HepG2 (cell line): ENCODE data around the gene TTYH2. TPM values are rescaled to one million over a fixed set of nuclear protein-coding genes. Genes with fewer than 3 reads are reported as not detected.

Experiments used
- AKNA ChIP-seq: sonication (generic); formaldehyde crosslinking; IDR thresholded peaks from 2 replicates; pipeline ENCODE4 v1.4.0; 2020; ENCODE audit warnings: missing genetic modification reagents, borderline replicate concordance
- HNF4G ChIP-seq, 2 experiments: sonication (generic) in 1 of 2; formaldehyde crosslinking in 1 of 2; IDR thresholded peaks; 2 replicates each; pipeline versions ENCODE4 v1.4.0 to v1.6.1; 2011 to 2020; ENCODE audit warnings: borderline replicate concordance in 2 of 2, low read depth in 2 of 2, mild to moderate bottlenecking in 2 of 2, low read length in 1 of 2, missing genetic modification reagents in 1 of 2, moderate library complexity in 1 of 2
- ZNF296 ChIP-seq: sonication (generic); formaldehyde crosslinking; conservative IDR thresholded peaks from 2 replicates; pipeline ENCODE4 v1.5.0; 2020; ENCODE audit warnings: mild to moderate bottlenecking, missing genetic modification reagents
- polyA plus RNA-seq, 8 experiments: library from polyadenylated mRNA; depleted of rRNA in 3 of 8; stranded (reverse) in 7 of 8; unstranded in 1 of 8; fragments of >200 nt; fragmentation: Illumina TruSeq in 4 of 8; extraction: Trizol in 4 of 8; gene quantifications; 2 replicates each; pipeline versions ENCODE4 v1.2.1 to v1.2.3, GENCODE V29; 2011 to 2016; ENCODE audit warnings: low read depth in 4 of 8, missing spikeins in 1 of 8, mixed read lengths in 1 of 8; ENCODE audit not compliant: insufficient read depth in 1 of 8
- total RNA-seq, 5 experiments: library from RNA; depleted of rRNA; stranded (reverse); fragments of >200 nt; fragmentation: Illumina TruSeq; extraction: Trizol; gene quantifications; 2 replicates each; pipeline ENCODE4 v1.2.3, GENCODE V29; 2016; ENCODE audit warnings: low read depth in 1 of 5
- TF ChIP-seq, protein P1 (sequence below), 2 experiments: sonication (generic) in 1 of 2; formaldehyde crosslinking in 1 of 2; IDR thresholded peaks; 2 replicates each; pipeline versions ENCODE4 v1.6.1 to v1.9.0; 2014 to 2022; ENCODE audit warnings: antibody characterized with exemption in 1 of 2, borderline replicate concordance in 1 of 2, inconsistent platforms in 1 of 2, low read depth in 1 of 2, missing genetic modification reagents in 1 of 2
- TF ChIP-seq, protein P2 (sequence below): sonication (generic); formaldehyde crosslinking; IDR thresholded peaks from 2 replicates; pipeline ENCODE4 v1.4.0; 2020; ENCODE audit warnings: mild to moderate bottlenecking, missing genetic modification reagents
- TF ChIP-seq, protein P3 (sequence below): sonication (generic); formaldehyde crosslinking; IDR thresholded peaks from 2 replicates; pipeline ENCODE4 v1.4.0; 2020; ENCODE audit warnings: missing genetic modification reagents, borderline replicate concordance

Gene TTYH2
- total and polyA plus RNA-seq, 2 of the 13 experiments (the other 11 are each of a cell fraction or from before 2014, with no cell fraction given), result 0.77 to 0.96 TPM

DNA sequence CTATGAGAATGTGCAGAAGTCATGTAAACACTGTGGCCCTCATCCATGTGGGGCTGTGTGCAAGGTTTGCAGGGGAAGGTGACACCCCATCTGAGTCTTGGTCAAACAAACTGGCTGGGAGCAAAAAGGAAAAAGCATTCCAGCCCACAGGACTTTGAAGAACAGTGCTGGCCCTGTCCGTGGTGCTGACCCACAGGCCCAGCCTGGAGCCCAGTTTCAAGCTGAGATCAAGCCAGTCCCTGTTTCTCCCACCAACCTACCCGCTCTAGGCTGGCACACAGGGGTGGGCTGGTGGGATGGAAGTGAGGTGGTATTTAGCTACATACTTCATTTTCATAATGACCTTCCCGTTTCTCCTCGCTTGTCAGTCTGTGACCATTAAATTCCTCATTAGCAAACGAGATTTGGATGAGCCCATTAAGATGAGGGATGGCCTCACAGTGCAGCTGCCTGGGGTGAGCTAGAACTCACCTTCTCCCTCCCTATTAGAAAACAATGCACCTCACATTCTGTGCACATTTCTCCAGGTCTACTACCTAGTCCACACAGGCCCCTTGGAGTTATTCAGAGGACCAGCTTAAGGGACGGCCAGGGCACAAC is 22.5 kb upstream of the TTYH2 start (continued):
- TF ChIP-seq, protein P1, sequence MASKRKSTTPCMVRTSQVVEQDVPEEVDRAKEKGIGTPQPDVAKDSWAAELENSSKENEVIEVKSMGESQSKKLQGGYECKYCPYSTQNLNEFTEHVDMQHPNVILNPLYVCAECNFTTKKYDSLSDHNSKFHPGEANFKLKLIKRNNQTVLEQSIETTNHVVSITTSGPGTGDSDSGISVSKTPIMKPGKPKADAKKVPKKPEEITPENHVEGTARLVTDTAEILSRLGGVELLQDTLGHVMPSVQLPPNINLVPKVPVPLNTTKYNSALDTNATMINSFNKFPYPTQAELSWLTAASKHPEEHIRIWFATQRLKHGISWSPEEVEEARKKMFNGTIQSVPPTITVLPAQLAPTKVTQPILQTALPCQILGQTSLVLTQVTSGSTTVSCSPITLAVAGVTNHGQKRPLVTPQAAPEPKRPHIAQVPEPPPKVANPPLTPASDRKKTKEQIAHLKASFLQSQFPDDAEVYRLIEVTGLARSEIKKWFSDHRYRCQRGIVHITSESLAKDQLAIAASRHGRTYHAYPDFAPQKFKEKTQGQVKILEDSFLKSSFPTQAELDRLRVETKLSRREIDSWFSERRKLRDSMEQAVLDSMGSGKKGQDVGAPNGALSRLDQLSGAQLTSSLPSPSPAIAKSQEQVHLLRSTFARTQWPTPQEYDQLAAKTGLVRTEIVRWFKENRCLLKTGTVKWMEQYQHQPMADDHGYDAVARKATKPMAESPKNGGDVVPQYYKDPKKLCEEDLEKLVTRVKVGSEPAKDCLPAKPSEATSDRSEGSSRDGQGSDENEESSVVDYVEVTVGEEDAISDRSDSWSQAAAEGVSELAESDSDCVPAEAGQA (IDR thresholded peaks at IDR 0.05; ENCODE audit: low read depth), result no peak
- TF ChIP-seq, protein P1 (CRISPR knock-in tag; IDR thresholded peaks at IDR 0.05; ENCODE audit: borderline replicate concordance), result peak; percentile 88; the same call in 1 of the 2 replicates
- TF ChIP-seq HNF4G (IDR thresholded peaks at IDR 0.05; ENCODE audit: borderline replicate concordance, low read depth, low read length) (no peak), HNF4G (CRISPR knock-in tag; IDR thresholded peaks at IDR 0.05; ENCODE audit: borderline replicate concordance, low read depth) (0 out of 2 replicates have a peak, but pooled peaks have one; percentile 33), AKNA (peak; percentile 73; the same call in 1 of the 2 replicates), ZNF296 (CRISPR knock-in tag) (0 out of 2 replicates have a peak, but pooled peaks have one; percentile 19)
- TF ChIP-seq, protein P2, sequence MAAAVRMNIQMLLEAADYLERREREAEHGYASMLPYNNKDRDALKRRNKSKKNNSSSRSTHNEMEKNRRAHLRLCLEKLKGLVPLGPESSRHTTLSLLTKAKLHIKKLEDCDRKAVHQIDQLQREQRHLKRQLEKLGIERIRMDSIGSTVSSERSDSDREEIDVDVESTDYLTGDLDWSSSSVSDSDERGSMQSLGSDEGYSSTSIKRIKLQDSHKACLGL, result no peak
- TF ChIP-seq, protein P3, sequence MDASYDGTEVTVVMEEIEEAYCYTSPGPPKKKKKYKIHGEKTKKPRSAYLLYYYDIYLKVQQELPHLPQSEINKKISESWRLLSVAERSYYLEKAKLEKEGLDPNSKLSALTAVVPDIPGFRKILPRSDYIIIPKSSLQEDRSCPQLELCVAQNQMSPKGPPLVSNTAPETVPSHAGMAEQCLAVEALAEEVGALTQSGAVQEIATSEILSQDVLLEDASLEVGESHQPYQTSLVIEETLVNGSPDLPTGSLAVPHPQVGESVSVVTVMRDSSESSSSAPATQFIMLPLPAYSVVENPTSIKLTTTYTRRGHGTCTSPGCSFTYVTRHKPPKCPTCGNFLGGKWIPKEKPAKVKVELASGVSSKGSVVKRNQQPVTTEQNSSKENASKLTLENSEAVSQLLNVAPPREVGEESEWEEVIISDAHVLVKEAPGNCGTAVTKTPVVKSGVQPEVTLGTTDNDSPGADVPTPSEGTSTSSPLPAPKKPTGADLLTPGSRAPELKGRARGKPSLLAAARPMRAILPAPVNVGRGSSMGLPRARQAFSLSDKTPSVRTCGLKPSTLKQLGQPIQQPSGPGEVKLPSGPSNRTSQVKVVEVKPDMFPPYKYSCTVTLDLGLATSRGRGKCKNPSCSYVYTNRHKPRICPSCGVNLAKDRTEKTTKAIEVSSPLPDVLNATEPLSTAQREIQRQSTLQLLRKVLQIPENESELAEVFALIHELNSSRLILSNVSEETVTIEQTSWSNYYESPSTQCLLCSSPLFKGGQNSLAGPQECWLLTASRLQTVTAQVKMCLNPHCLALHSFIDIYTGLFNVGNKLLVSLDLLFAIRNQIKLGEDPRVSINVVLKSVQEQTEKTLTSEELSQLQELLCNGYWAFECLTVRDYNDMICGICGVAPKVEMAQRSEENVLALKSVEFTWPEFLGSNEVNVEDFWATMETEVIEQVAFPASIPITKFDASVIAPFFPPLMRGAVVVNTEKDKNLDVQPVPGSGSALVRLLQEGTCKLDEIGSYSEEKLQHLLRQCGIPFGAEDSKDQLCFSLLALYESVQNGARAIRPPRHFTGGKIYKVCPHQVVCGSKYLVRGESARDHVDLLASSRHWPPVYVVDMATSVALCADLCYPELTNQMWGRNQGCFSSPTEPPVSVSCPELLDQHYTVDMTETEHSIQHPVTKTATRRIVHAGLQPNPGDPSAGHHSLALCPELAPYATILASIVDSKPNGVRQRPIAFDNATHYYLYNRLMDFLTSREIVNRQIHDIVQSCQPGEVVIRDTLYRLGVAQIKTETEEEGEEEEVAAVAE (CRISPR knock-in tag), result 0 out of 2 replicates have a peak, but pooled peaks have one; percentile 55
